ENCODE measurements around the gene AMHR2. TPM values are rescaled to one million over a fixed set of nuclear protein-coding genes. Genes with fewer than 3 reads are reported as not detected.
"Not testable (repeated sequence)": the region's sequence is repeated elsewhere in the genome, so short reads cannot be mapped to it uniquely, and the experiment has no call there.

AMHR2 gene
- total and polyA plus RNA-seq, 4 donors: 0.02 to 0.52 (median 0.22) TPM; not detected in 1

GRCh38 chr12:53427905-53428594 lies 4.4 kb downstream of the AMHR2 start:
- DNase-seq (no peak), ATAC-seq (ENCODE audit: insufficient read depth, low FRiP score) (no peak)
- 80 to 85% methylated on average over 7 of the region's 7 CpGs for WGBS, 2 donors
- no peaks in the 10 kb centered on the region for H3K36me3 ChIP-seq (ENCODE audit: control insufficient read depth in 4 of 4, insufficient read depth in 4 of 4, low read length in 4 of 4)
- no peak overlapping the region for H3K27ac ChIP-seq (ENCODE audit: low read depth in 1 of 2, low read length in 1 of 2)
- H3K27me3 ChIP-seq (ENCODE audit: control insufficient read depth in 3 of 3, insufficient read depth in 3 of 3, low read length in 2 of 3): no peaks in the 10 kb centered on the region
- no peak overlapping the region for H3K4me3 ChIP-seq
- no peaks in the 10 kb centered on the region for H3K4me1 ChIP-seq (ENCODE audit: control insufficient read depth in 5 of 5, insufficient read depth in 5 of 5, low read length in 5 of 5)
- H3K9me3 ChIP-seq (ENCODE audit: control insufficient read depth in 4 of 4, insufficient read depth in 3 of 4, low read length in 3 of 4): peaks cover 0 to 2% (median 0%) of the 10 kb centered on the region in 4 donors
- TF ChIP-seq, protein P1, sequence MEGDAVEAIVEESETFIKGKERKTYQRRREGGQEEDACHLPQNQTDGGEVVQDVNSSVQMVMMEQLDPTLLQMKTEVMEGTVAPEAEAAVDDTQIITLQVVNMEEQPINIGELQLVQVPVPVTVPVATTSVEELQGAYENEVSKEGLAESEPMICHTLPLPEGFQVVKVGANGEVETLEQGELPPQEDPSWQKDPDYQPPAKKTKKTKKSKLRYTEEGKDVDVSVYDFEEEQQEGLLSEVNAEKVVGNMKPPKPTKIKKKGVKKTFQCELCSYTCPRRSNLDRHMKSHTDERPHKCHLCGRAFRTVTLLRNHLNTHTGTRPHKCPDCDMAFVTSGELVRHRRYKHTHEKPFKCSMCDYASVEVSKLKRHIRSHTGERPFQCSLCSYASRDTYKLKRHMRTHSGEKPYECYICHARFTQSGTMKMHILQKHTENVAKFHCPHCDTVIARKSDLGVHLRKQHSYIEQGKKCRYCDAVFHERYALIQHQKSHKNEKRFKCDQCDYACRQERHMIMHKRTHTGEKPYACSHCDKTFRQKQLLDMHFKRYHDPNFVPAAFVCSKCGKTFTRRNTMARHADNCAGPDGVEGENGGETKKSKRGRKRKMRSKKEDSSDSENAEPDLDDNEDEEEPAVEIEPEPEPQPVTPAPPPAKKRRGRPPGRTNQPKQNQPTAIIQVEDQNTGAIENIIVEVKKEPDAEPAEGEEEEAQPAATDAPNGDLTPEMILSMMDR (IDR thresholded peaks at IDR 0.05; ENCODE audit: control extremely low read depth, extremely low read depth): no peak
- H3K9ac ChIP-seq (ENCODE audit: insufficient read depth in 1 of 2, low read length in 2 of 2): no peak overlapping the region

GRCh38 chr12:53428741-53429140 lies 5.1 kb downstream of the AMHR2 start:
- whole genome bisulfite sequencing, 2 donors: 85 to 96% methylated on average over 7 of the region's 7 CpGs
- TF ChIP-seq, protein P1 (IDR thresholded peaks at IDR 0.05; ENCODE audit: control extremely low read depth, extremely low read depth): no peak
- H3K36me3 ChIP-seq (ENCODE audit: control insufficient read depth in 4 of 4, insufficient read depth in 4 of 4, low read length in 4 of 4): no peaks in the 10 kb centered on the region
- H3K4me3 ChIP-seq: no peak overlapping the region
- no peaks in the 10 kb centered on the region for H3K27me3 ChIP-seq (ENCODE audit: control insufficient read depth in 3 of 3, insufficient read depth in 3 of 3, low read length in 2 of 3)
- no peaks in the 10 kb centered on the region for H3K4me1 ChIP-seq (ENCODE audit: control insufficient read depth in 5 of 5, insufficient read depth in 5 of 5, low read length in 5 of 5)
- peaks cover 0 to 2% (median 0%) of the 10 kb centered on the region in 4 donors for H3K9me3 ChIP-seq (ENCODE audit: control insufficient read depth in 4 of 4, insufficient read depth in 3 of 4, low read length in 3 of 4)
- DNase-seq: no peak
- ATAC-seq (ENCODE audit: insufficient read depth, low FRiP score): no peak
- no peak overlapping the region for H3K9ac ChIP-seq (ENCODE audit: insufficient read depth in 1 of 2, low read length in 2 of 2)
- no peak overlapping the region for H3K27ac ChIP-seq (ENCODE audit: low read depth in 1 of 2, low read length in 1 of 2)

- TF ChIP-seq, protein P1 (IDR thresholded peaks at IDR 0.05; ENCODE audit: control extremely low read depth, extremely low read depth): no peak
- 88 to 93% methylated on average over 5 of the region's 5 CpGs for WGBS, 2 donors
- Histone ChIP-seq H3K36me3 (ENCODE audit: control insufficient read depth in 4 of 4, insufficient read depth in 4 of 4, low read length in 4 of 4) (no peaks in the 10 kb centered on the region), H3K9me3 (ENCODE audit: control insufficient read depth in 4 of 4, insufficient read depth in 3 of 4, low read length in 3 of 4) (no peaks in the 10 kb centered on the region), H3K4me1 (ENCODE audit: control insufficient read depth in 5 of 5, insufficient read depth in 5 of 5, low read length in 5 of 5) (no peaks in the 10 kb centered on the region), H3K27me3 (ENCODE audit: control insufficient read depth in 3 of 3, insufficient read depth in 3 of 3, low read length in 2 of 3) (no peaks in the 10 kb centered on the region), H3K4me3 (no peak overlapping the region), H3K27ac (ENCODE audit: low read depth in 1 of 2, low read length in 1 of 2) (no peak overlapping the region), H3K9ac (ENCODE audit: insufficient read depth in 1 of 2, low read length in 2 of 2) (no peak overlapping the region)
- no peak for DNase-seq
- ATAC-seq (ENCODE audit: insufficient read depth, low FRiP score): no peak
Measured at GRCh38 chr12:53430116-53430515, 6.5 kb downstream of the AMHR2 start.

- Histone ChIP-seq H3K27ac (ENCODE audit: low read depth in 1 of 2, low read length in 1 of 2) (no peak overlapping the region), H3K36me3 (ENCODE audit: control insufficient read depth in 4 of 4, insufficient read depth in 4 of 4, low read length in 4 of 4) (no peaks in the 10 kb centered on the region), H3K4me3 (no peak overlapping the region), H3K27me3 (ENCODE audit: control insufficient read depth in 3 of 3, insufficient read depth in 3 of 3, low read length in 2 of 3) (no peaks in the 10 kb centered on the region), H3K9me3 (ENCODE audit: control insufficient read depth in 4 of 4, insufficient read depth in 3 of 4, low read length in 3 of 4) (no peaks in the 10 kb centered on the region), H3K9ac (ENCODE audit: insufficient read depth in 1 of 2, low read length in 2 of 2) (no peak overlapping the region), H3K4me1 (ENCODE audit: control insufficient read depth in 5 of 5, insufficient read depth in 5 of 5, low read length in 5 of 5) (no peaks in the 10 kb centered on the region)
- TF ChIP-seq, protein P1 (IDR thresholded peaks at IDR 0.05; ENCODE audit: control extremely low read depth, extremely low read depth): no peak
- 80 to 86% methylated on average over 7 of the region's 7 CpGs for WGBS, 2 donors
- ATAC-seq (ENCODE audit: insufficient read depth, low FRiP score): no peak
- DNase-seq: no peak
Measured at GRCh38 chr12:53431187-53431586, 7.5 kb downstream of the AMHR2 start.

- H3K4me1 ChIP-seq (ENCODE audit: control insufficient read depth in 5 of 5, insufficient read depth in 5 of 5, low read length in 5 of 5); H3K4me3 ChIP-seq; ATAC-seq (ENCODE audit: insufficient read depth, low FRiP score); H3K9ac ChIP-seq (ENCODE audit: insufficient read depth in 1 of 2, low read length in 2 of 2); H3K27ac ChIP-seq (ENCODE audit: low read depth in 1 of 2, low read length in 1 of 2); H3K27me3 ChIP-seq (ENCODE audit: control insufficient read depth in 3 of 3, insufficient read depth in 3 of 3, low read length in 2 of 3); H3K9me3 ChIP-seq (ENCODE audit: control insufficient read depth in 4 of 4, insufficient read depth in 3 of 4, low read length in 3 of 4); DNase-seq; H3K36me3 ChIP-seq (ENCODE audit: control insufficient read depth in 4 of 4, insufficient read depth in 4 of 4, low read length in 4 of 4): not testable (repeated sequence)
- 58 to 87% methylated on average over 9 of the region's 9 CpGs for WGBS, 2 donors
Measured at GRCh38 chr12:53435326-53435725, 11.7 kb downstream of the AMHR2 start.

Measured in lung (tissue), 12 donors.